ENCODE data around the gene PDIK1L.

DNA sequence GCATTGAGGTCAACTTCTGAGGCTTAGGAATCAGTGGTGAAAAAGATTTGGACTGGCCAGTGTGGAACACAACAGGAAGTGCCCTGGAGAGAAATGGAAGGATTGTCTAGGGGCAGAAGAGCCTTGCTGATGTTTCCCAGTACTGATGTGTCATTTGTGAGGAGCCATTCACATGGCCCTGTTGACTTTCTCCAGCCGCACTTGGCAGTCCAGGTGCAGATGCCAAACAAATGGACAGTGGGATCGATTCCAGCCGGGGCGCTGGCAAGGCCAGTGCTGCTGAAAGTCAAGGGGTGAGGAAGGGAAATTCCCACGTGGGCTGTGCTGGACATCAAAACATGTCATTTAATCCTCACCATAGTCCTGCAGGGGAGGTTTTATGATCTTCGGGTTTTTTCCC lies 39.3 kb upstream of the PDIK1L start:
- TF ChIP-seq GABPA (IDR thresholded peaks at IDR 0.05 in 1 of 2, conservative IDR thresholded peaks at IDR 0.05 in 1 of 2): peak in 1 of 2 donors; percentile 16
- TF ChIP-seq, protein P1, sequence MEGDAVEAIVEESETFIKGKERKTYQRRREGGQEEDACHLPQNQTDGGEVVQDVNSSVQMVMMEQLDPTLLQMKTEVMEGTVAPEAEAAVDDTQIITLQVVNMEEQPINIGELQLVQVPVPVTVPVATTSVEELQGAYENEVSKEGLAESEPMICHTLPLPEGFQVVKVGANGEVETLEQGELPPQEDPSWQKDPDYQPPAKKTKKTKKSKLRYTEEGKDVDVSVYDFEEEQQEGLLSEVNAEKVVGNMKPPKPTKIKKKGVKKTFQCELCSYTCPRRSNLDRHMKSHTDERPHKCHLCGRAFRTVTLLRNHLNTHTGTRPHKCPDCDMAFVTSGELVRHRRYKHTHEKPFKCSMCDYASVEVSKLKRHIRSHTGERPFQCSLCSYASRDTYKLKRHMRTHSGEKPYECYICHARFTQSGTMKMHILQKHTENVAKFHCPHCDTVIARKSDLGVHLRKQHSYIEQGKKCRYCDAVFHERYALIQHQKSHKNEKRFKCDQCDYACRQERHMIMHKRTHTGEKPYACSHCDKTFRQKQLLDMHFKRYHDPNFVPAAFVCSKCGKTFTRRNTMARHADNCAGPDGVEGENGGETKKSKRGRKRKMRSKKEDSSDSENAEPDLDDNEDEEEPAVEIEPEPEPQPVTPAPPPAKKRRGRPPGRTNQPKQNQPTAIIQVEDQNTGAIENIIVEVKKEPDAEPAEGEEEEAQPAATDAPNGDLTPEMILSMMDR (IDR thresholded peaks at IDR 0.05; ENCODE audit: low read depth, low read length, missing input control): no peak
- TF ChIP-seq, protein P2, sequence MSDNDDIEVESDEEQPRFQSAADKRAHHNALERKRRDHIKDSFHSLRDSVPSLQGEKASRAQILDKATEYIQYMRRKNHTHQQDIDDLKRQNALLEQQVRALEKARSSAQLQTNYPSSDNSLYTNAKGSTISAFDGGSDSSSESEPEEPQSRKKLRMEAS (IDR thresholded peaks at IDR 0.05): peak; percentile 72
- TF ChIP-seq, protein P3, sequence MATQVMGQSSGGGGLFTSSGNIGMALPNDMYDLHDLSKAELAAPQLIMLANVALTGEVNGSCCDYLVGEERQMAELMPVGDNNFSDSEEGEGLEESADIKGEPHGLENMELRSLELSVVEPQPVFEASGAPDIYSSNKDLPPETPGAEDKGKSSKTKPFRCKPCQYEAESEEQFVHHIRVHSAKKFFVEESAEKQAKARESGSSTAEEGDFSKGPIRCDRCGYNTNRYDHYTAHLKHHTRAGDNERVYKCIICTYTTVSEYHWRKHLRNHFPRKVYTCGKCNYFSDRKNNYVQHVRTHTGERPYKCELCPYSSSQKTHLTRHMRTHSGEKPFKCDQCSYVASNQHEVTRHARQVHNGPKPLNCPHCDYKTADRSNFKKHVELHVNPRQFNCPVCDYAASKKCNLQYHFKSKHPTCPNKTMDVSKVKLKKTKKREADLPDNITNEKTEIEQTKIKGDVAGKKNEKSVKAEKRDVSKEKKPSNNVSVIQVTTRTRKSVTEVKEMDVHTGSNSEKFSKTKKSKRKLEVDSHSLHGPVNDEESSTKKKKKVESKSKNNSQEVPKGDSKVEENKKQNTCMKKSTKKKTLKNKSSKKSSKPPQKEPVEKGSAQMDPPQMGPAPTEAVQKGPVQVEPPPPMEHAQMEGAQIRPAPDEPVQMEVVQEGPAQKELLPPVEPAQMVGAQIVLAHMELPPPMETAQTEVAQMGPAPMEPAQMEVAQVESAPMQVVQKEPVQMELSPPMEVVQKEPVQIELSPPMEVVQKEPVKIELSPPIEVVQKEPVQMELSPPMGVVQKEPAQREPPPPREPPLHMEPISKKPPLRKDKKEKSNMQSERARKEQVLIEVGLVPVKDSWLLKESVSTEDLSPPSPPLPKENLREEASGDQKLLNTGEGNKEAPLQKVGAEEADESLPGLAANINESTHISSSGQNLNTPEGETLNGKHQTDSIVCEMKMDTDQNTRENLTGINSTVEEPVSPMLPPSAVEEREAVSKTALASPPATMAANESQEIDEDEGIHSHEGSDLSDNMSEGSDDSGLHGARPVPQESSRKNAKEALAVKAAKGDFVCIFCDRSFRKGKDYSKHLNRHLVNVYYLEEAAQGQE (IDR thresholded peaks at IDR 0.05): no peak
- peak in 1 of 2 donors; percentile 64 for TF ChIP-seq JUND (IDR thresholded peaks at IDR 0.05)
- peak; percentile 92 for TF ChIP-seq FOXA1 (IDR thresholded peaks at IDR 0.05)

All from liver (tissue), 3 donors.